ENCODE results near the gene APOA5. TPM values are rescaled to one million over a fixed set of nuclear protein-coding genes. Genes with fewer than 3 reads are reported as not detected.

Gene APOA5
- total and polyA plus RNA-seq, 9 of the 15 experiments (the other 6 are each of a cell fraction or from before 2014, with no cell fraction given): not detected

- BruUV-seq (replicated peaks): no TSS peak
- CTCF ChIA-PET (ENCODE audit: low intra/inter-chr PET ratio): no interaction called here
- Histone ChIP-seq H3K36me3 (ENCODE audit: control insufficient read depth, insufficient read depth, low read length) (no peaks in the 10 kb centered on the region), H3K9me1 (ENCODE audit: control insufficient read depth, insufficient read depth, low read length) (no peaks in the 10 kb centered on the region), H4K20me1 (replicated peaks; ENCODE audit: control insufficient read depth, insufficient read depth, low read length) (no peaks in the 10 kb centered on the region), H3K9ac (ENCODE audit: insufficient read depth in 1 of 2, low read depth in 2 of 2, low read length in 2 of 2) (peak within 1 kb of the TSS in 1 of 2 experiments; percentile 74; a peak in 1 of 4 replicates), H3K27me3 (ENCODE audit: control insufficient read depth in 2 of 2, insufficient read depth in 2 of 2, low read length in 2 of 2) (peaks cover 0 to 10% of the 10 kb centered on the region in 2 experiments; a peak in 1 of 5 replicates), H3K9me3 (replicated peaks; ENCODE audit: control insufficient read depth, insufficient read depth, low read depth, low read length) (no peaks in the 10 kb centered on the region), H3K4me1 (replicated peaks in 1 of 2; ENCODE audit: control insufficient read depth in 2 of 2, insufficient read depth in 2 of 2, low read length in 2 of 2) (peaks cover 8 to 24% of the 10 kb centered on the region in 2 experiments; a peak in 4 of 5 replicates), H3K27ac (ENCODE audit: extremely low read depth, low read depth, low read length) (no peak within 1 kb of the TSS), H3K4me2 (ENCODE audit: insufficient read depth, low read length) (no peak within 1 kb of the TSS), H2AFZ (ENCODE audit: low read depth, low read length) (0 out of 2 replicates have a peak within 1 kb of the TSS, but pooled peaks have one; percentile 2), H3K79me2 (ENCODE audit: control insufficient read depth, insufficient read depth, low read length) (no peaks in the 10 kb centered on the region), H3K4me3 (no peak within 1 kb of the TSS)
- POLR2A ChIA-PET: interaction anchor here (0.7 kb wide), 1 partner anchor 40 kb away, joined by 3 read pairs; no protein-coding TSS in a partner anchor
- ATAC-seq (no peak), FAIRE-seq (no peak), DNase-seq (ENCODE audit: extremely low read depth in 1 of 4, low spot score in 3 of 4) (no peak)
- WGBS (ENCODE audit: insufficient coverage, low coverage, missing lambda C conversion rate): 24% methylated on average over 9 of the region's 16 CpGs
- intact Hi-C loops (cut with micrococcal nuclease): no loop called here
- in situ Hi-C loops (cut with MboI): no loop called here
- TF ChIP-seq ETV6 (IDR thresholded peaks at IDR 0.05; ENCODE audit: borderline replicate concordance in 1 of 2, low read depth in 2 of 2, low read length in 1 of 2) (no peak), ETV6 (CRISPR knock-in tag; IDR thresholded peaks at IDR 0.05; ENCODE audit: borderline replicate concordance) (no peak), ZNF717 (CRISPR knock-in tag; IDR thresholded peaks at IDR 0.05) (no peak), ETS2 (tag; IDR thresholded peaks at IDR 0.05; ENCODE audit: borderline replicate concordance, poor library complexity, severe bottlenecking) (no peak), ARHGAP35 (IDR thresholded peaks at IDR 0.05; ENCODE audit: partially characterized antibody) (no peak), CTCF (IDR thresholded peaks at IDR 0.05 in 2 of 3, conservative IDR thresholded peaks at IDR 0.05 in 1 of 3; ENCODE audit: insufficient read depth in 2 of 3, low read depth in 1 of 3, low read length in 3 of 3) (no peak), ZNF512 (tag; IDR thresholded peaks at IDR 0.05) (no peak), GTF2E2 (tag; IDR thresholded peaks at IDR 0.05) (no peak), NRF1 (conservative IDR thresholded peaks at IDR 0.05 in 1 of 2, IDR thresholded peaks at IDR 0.05 in 1 of 2) (no peak), ZNF444 (CRISPR knock-in tag; IDR thresholded peaks at IDR 0.05) (no peak), FOXK2 (conservative IDR thresholded peaks at IDR 0.05 in 1 of 2, IDR thresholded peaks at IDR 0.05 in 1 of 2; ENCODE audit: low read depth in 2 of 2) (no peak), HDAC8 (tag; IDR thresholded peaks at IDR 0.05) (no peak), ZNF507 (tag; conservative IDR thresholded peaks at IDR 0.05) (no peak), SETDB1 (IDR thresholded peaks at IDR 0.05; ENCODE audit: low read length) (no peak), NBN (IDR thresholded peaks at IDR 0.05; ENCODE audit: low read depth) (no peak), RUNX1 (IDR thresholded peaks at IDR 0.05; ENCODE audit: low read depth) (no peak), RBM17 (IDR thresholded peaks at IDR 0.05; ENCODE audit: borderline replicate concordance, low read depth, low read length) (no peak), TARDBP (IDR thresholded peaks at IDR 0.05) (no peak)
Measured at GRCh38 chr11:116823031-116823843, 31.6 kb upstream of the APOA5 start, which contains the start of gene APOA4. Gene APOA4 (minus strand): TSS chr11:116823304. CDS start chr11:116823191, 113 bp downstream.

Data from K562 (cell line).